ENCODE results near the gene CANT1. TPM values are rescaled to one million over a fixed set of nuclear protein-coding genes. Genes with fewer than 3 reads are reported as not detected.

CANT1 gene
- total and polyA plus RNA-seq, 9 of the 15 experiments (the other 6 are each of a cell fraction or from before 2014, with no cell fraction given), result 2.7 to 66.4 (median 22.5) TPM

DNA sequence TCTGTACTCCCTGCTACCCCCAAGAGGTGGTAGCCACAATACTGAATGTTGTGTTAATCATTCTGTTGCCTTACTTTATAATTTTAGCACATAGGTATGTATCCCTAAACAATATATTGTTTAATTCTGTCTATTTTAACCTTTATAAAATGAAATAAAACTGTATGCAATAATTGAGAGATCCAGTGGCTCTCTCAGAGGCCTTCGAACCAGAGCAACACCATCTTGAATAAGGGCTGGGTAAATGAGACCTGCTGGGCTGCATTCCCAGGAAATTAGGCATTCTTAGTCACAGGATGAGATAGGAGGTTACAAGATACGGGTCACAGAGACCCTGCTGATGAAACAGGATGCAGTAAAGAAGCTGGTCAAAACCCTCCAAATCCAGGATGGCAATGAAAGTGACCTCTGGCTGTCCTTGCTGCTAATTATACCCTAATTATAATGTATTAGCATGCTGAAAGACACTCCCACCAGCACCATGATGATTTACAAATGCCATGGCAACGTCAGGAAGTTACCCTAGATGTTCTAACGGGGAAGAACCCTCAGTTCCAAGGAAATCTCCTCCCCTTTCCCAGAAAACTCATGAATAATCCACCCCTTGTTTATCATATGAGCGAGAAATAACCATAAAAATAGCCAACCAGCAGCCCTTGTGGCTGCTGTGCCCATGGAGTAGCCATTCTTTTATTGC is 2.0 kb upstream of the CANT1 start (continued):
- TF ChIP-seq, protein P1, sequence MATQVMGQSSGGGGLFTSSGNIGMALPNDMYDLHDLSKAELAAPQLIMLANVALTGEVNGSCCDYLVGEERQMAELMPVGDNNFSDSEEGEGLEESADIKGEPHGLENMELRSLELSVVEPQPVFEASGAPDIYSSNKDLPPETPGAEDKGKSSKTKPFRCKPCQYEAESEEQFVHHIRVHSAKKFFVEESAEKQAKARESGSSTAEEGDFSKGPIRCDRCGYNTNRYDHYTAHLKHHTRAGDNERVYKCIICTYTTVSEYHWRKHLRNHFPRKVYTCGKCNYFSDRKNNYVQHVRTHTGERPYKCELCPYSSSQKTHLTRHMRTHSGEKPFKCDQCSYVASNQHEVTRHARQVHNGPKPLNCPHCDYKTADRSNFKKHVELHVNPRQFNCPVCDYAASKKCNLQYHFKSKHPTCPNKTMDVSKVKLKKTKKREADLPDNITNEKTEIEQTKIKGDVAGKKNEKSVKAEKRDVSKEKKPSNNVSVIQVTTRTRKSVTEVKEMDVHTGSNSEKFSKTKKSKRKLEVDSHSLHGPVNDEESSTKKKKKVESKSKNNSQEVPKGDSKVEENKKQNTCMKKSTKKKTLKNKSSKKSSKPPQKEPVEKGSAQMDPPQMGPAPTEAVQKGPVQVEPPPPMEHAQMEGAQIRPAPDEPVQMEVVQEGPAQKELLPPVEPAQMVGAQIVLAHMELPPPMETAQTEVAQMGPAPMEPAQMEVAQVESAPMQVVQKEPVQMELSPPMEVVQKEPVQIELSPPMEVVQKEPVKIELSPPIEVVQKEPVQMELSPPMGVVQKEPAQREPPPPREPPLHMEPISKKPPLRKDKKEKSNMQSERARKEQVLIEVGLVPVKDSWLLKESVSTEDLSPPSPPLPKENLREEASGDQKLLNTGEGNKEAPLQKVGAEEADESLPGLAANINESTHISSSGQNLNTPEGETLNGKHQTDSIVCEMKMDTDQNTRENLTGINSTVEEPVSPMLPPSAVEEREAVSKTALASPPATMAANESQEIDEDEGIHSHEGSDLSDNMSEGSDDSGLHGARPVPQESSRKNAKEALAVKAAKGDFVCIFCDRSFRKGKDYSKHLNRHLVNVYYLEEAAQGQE (IDR thresholded peaks at IDR 0.05; ENCODE audit: borderline replicate concordance), result no peak
- TF ChIP-seq, protein P1 (CRISPR knock-in tag; IDR thresholded peaks at IDR 0.05; ENCODE audit: low read depth), result peak; percentile 85; the same call in 1 of the 2 replicates
- TF ChIP-seq, protein P2, sequence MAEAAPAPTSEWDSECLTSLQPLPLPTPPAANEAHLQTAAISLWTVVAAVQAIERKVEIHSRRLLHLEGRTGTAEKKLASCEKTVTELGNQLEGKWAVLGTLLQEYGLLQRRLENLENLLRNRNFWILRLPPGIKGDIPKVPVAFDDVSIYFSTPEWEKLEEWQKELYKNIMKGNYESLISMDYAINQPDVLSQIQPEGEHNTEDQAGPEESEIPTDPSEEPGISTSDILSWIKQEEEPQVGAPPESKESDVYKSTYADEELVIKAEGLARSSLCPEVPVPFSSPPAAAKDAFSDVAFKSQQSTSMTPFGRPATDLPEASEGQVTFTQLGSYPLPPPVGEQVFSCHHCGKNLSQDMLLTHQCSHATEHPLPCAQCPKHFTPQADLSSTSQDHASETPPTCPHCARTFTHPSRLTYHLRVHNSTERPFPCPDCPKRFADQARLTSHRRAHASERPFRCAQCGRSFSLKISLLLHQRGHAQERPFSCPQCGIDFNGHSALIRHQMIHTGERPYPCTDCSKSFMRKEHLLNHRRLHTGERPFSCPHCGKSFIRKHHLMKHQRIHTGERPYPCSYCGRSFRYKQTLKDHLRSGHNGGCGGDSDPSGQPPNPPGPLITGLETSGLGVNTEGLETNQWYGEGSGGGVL (CRISPR knock-in tag; IDR thresholded peaks at IDR 0.05), result peak; percentile 92
- peak; percentile 96 for TF ChIP-seq PTRF (tag; IDR thresholded peaks at IDR 0.05)
- TF ChIP-seq NCOR1 (IDR thresholded peaks at IDR 0.05), result no peak
- no peak for TF ChIP-seq ATF1 (CRISPR knock-in tag; IDR thresholded peaks at IDR 0.05)
- peak; percentile 45; the same call in 1 of the 2 replicates for TF ChIP-seq ATF1 (tag; IDR thresholded peaks at IDR 0.05)
- 0 out of 4 replicates have a peak, but pooled peaks of 1 of the 2 experiments have one; percentile 55 for TF ChIP-seq SRF (CRISPR knock-in tag; IDR thresholded peaks at IDR 0.05)
- TF ChIP-seq, protein P3, sequence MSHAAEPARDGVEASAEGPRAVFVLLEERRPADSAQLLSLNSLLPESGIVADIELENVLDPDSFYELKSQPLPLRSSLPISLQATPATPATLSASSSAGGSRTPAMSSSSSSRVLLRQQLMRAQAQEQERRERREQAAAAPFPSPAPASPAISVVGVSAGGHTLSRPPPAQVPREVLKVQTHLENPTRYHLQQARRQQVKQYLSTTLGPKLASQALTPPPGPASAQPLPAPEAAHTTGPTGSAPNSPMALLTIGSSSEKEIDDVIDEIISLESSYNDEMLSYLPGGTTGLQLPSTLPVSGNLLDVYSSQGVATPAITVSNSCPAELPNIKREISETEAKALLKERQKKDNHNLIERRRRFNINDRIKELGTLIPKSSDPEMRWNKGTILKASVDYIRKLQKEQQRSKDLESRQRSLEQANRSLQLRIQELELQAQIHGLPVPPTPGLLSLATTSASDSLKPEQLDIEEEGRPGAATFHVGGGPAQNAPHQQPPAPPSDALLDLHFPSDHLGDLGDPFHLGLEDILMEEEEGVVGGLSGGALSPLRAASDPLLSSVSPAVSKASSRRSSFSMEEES (CRISPR knock-in tag; IDR thresholded peaks at IDR 0.05), result peak; percentile 61
- no peak for TF ChIP-seq CBX5 (IDR thresholded peaks at IDR 0.05; ENCODE audit: borderline replicate concordance, low read depth)
- peak; percentile 99 for TF ChIP-seq ZNF197 (CRISPR knock-in tag; IDR thresholded peaks at IDR 0.05; ENCODE audit: low read depth)
- TF ChIP-seq, protein P4, sequence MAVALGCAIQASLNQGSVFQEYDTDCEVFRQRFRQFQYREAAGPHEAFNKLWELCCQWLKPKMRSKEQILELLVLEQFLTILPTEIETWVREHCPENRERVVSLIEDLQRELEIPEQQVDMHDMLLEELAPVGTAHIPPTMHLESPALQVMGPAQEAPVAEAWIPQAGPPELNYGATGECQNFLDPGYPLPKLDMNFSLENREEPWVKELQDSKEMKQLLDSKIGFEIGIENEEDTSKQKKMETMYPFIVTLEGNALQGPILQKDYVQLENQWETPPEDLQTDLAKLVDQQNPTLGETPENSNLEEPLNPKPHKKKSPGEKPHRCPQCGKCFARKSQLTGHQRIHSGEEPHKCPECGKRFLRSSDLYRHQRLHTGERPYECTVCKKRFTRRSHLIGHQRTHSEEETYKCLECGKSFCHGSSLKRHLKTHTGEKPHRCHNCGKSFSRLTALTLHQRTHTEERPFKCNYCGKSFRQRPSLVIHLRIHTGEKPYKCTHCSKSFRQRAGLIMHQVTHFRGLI (CRISPR knock-in tag; IDR thresholded peaks at IDR 0.05), result peak; percentile 97
- 0 out of 2 replicates have a peak, but pooled peaks have one; percentile 8 for TF ChIP-seq JUN (IDR thresholded peaks at IDR 0.05; ENCODE audit: borderline replicate concordance, low read depth, low read length)
- TF ChIP-seq JUN (CRISPR knock-in tag; IDR thresholded peaks at IDR 0.05; ENCODE audit: borderline replicate concordance), result no peak
